HCT116 (cell line): ENCODE results near the gene FSCN2.

Source experiments
- EZH2 ChIP-seq: fragments of 200-600 bp; sonication (generic); IDR thresholded peaks from 2 replicates; pipeline ENCODE4 v1.6.1; 2017; ENCODE audit warnings: antibody characterized with exemption, mixed run types
- EZH2phosphoT487 ChIP-seq: fragments of 200-600 bp; IDR thresholded peaks from 2 replicates; pipeline ENCODE4 v1.6.1; 2018; ENCODE audit warnings: antibody characterized with exemption, borderline replicate concordance
- RAD21 ChIP-seq: IDR thresholded peaks from 2 replicates; pipeline ENCODE4 v1.6.1; 2012; ENCODE audit warnings: low read depth, mild to moderate bottlenecking
- TF ChIP-seq, protein P1 (sequence below): IDR thresholded peaks from 2 replicates; pipeline ENCODE4 v1.6.1; 2012
- TF ChIP-seq, protein P2 (sequence below), 3 experiments: fragments of 200-600 bp in 1 of 3; sonication (generic) in 1 of 3; IDR thresholded peaks in 2 of 3; conservative IDR thresholded peaks in 1 of 3; 2 replicates each; pipeline ENCODE4 v1.5.1; 2012 to 2017; ENCODE audit warnings: low read depth in 2 of 3, low read length in 2 of 3, antibody characterized with exemption in 1 of 3, borderline replicate concordance in 1 of 3, control low read depth in 1 of 3, mild to moderate bottlenecking in 1 of 3, mixed read lengths in 1 of 3, mixed run types in 1 of 3, moderate library complexity in 1 of 3; ENCODE audit not compliant: insufficient read depth in 1 of 3

DNA sequence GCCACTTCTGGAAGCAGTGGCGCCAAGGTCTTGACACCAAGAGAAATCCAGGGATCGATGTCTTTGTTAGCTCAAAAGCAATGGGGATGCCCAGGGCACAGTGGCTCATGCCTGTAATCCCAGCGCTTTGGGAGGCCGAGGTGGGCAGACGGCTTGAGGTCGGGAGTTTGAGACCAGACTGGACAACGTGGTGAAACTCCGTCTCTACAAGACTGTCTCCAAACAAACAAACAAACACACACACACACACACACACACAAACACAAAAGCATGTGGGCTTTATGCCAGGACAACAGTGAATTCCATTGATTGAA is 46.4 kb downstream of the FSCN2 start:
- TF ChIP-seq, protein P1, sequence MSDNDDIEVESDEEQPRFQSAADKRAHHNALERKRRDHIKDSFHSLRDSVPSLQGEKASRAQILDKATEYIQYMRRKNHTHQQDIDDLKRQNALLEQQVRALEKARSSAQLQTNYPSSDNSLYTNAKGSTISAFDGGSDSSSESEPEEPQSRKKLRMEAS, result no peak
- TF ChIP-seq EZH2phosphoT487, result no peak
- no peak for TF ChIP-seq EZH2
- no peak for TF ChIP-seq RAD21
- TF ChIP-seq, protein P2, sequence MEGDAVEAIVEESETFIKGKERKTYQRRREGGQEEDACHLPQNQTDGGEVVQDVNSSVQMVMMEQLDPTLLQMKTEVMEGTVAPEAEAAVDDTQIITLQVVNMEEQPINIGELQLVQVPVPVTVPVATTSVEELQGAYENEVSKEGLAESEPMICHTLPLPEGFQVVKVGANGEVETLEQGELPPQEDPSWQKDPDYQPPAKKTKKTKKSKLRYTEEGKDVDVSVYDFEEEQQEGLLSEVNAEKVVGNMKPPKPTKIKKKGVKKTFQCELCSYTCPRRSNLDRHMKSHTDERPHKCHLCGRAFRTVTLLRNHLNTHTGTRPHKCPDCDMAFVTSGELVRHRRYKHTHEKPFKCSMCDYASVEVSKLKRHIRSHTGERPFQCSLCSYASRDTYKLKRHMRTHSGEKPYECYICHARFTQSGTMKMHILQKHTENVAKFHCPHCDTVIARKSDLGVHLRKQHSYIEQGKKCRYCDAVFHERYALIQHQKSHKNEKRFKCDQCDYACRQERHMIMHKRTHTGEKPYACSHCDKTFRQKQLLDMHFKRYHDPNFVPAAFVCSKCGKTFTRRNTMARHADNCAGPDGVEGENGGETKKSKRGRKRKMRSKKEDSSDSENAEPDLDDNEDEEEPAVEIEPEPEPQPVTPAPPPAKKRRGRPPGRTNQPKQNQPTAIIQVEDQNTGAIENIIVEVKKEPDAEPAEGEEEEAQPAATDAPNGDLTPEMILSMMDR (IDR thresholded peaks at IDR 0.05 in 2 of 3, conservative IDR thresholded peaks at IDR 0.05 in 1 of 3; ENCODE audit: borderline replicate concordance in 1 of 3, insufficient read depth in 1 of 3, low read depth in 2 of 3, low read length in 2 of 3), result no peak
